Skeletal muscle tissue (tissue), 4 donors: ENCODE results near the gene SPATA2L. TPM values are rescaled to one million over a fixed set of nuclear protein-coding genes. Genes with fewer than 3 reads are reported as not detected.
"Not testable (repeated sequence)": the region's sequence is repeated elsewhere in the genome, so short reads cannot be mapped to it uniquely, and the experiment has no call there.

Experiments
- H3K27ac ChIP-seq: one replicate; pipeline ENCODE4 v1.7.0; 2013; ENCODE audit warnings: mild to moderate bottlenecking, low read depth, low read length, inconsistent platforms
- H3K27me3 ChIP-seq, 3 donors: one replicate each; pipeline ENCODE4 v1.7.0; 2013; ENCODE audit warnings: low read length in 3 of 3; ENCODE audit not compliant: control insufficient read depth in 3 of 3, insufficient read depth in 3 of 3
- H3K36me3 ChIP-seq, 3 donors: one replicate each; pipeline ENCODE4 v1.7.0; 2013; ENCODE audit warnings: low read length in 3 of 3; ENCODE audit not compliant: control insufficient read depth in 3 of 3, insufficient read depth in 3 of 3
- H3K4me1 ChIP-seq, 3 donors: one replicate each; pipeline ENCODE4 v1.7.0; 2013; ENCODE audit warnings: low read length in 3 of 3, mild to moderate bottlenecking in 3 of 3; ENCODE audit not compliant: control insufficient read depth in 3 of 3, insufficient read depth in 3 of 3
- H3K4me3 ChIP-seq, 3 donors: one replicate each; pipeline ENCODE4 v1.7.0; 2013; ENCODE audit warnings: low read length in 3 of 3
- H3K9ac ChIP-seq, 3 donors: one replicate each; pipeline ENCODE4 v1.7.0; 2013; ENCODE audit warnings: low read length in 3 of 3, mild to moderate bottlenecking in 3 of 3, moderate library complexity in 2 of 3, low read depth in 1 of 3
- H3K9me3 ChIP-seq, 3 donors: one replicate each; pipeline ENCODE4 v1.7.0; 2013; ENCODE audit warnings: low read length in 3 of 3; ENCODE audit not compliant: control insufficient read depth in 3 of 3
- total RNA-seq: library from RNA; depleted of rRNA; stranded (reverse); fragments of >200 nt; gene quantifications from one replicate; pipeline ENCODE4 v1.2.3, GENCODE V29; 2014
- donor health status: Osteomylitis.

SPATA2L gene
- total RNA-seq, 1 donor from 2014 or later, result 6.8 TPM

GRCh38 chr16:89697616-89698331 lies 3.7 kb downstream of the SPATA2L start:
- Histone ChIP-seq H3K4me1 (peaks cover 14 to 29% (median 23%) of the 10 kb centered on the region in 3 donors), H3K9me3 (no peaks in the 10 kb centered on the region), H3K9ac (peak overlapping the region in 1 of 3 donors; percentile 43), H3K27ac (no peak overlapping the region), H3K36me3 (peaks cover 7 to 24% (median 11%) of the 10 kb centered on the region in 3 donors), H3K27me3 (peaks cover 0 to 6% (median 4%) of the 10 kb centered on the region in 3 donors), H3K4me3 (no peak overlapping the region)

DNA sequence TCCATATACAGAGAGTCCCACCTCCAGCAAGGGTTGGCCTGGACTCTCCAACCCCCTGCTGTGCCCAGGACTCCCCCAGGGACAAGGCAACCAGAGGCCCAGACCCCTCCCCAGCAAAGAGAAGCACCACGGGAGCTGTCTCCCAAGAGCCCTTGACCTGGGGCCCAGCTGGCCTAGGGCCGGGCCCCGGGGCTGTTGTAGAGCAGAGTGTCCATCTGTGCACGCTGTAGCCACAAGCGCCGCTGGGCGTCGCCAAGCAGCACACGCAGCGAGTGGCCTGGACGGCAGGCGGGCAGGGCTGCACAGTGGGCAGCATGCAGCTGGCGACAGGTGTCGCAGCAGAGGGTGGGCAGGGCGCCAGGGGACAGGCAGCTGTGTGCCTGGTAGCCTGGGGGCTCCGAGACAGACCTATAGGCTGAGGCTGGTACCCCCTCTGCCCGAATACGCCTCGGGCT lies 4.3 kb downstream of the SPATA2L start:
- no peaks in the 10 kb centered on the region for H3K9me3 ChIP-seq
- no peak overlapping the region for H3K4me3 ChIP-seq
- no peak overlapping the region for H3K9ac ChIP-seq
- peaks cover 14 to 29% (median 23%) of the 10 kb centered on the region in 3 donors for H3K4me1 ChIP-seq
- H3K27ac ChIP-seq, result no peak overlapping the region
- peaks cover 0 to 6% (median 4%) of the 10 kb centered on the region in 3 donors for H3K27me3 ChIP-seq
- peaks cover 7 to 27% (median 11%) of the 10 kb centered on the region in 3 donors for H3K36me3 ChIP-seq

GRCh38 chr16:89696670-89697128 lies 4.8 kb downstream of the SPATA2L start:
- peaks cover 14 to 27% (median 18%) of the 10 kb centered on the region in 3 donors for H3K4me1 ChIP-seq
- no peak overlapping the region for H3K4me3 ChIP-seq
- H3K27ac ChIP-seq, result no peak overlapping the region
- no peaks in the 10 kb centered on the region for H3K9me3 ChIP-seq
- H3K27me3 ChIP-seq, result peaks cover 0 to 6% (median 4%) of the 10 kb centered on the region in 3 donors
- peaks cover 7 to 29% (median 14%) of the 10 kb centered on the region in 3 donors for H3K36me3 ChIP-seq
- H3K9ac ChIP-seq, result no peak overlapping the region

DNA sequence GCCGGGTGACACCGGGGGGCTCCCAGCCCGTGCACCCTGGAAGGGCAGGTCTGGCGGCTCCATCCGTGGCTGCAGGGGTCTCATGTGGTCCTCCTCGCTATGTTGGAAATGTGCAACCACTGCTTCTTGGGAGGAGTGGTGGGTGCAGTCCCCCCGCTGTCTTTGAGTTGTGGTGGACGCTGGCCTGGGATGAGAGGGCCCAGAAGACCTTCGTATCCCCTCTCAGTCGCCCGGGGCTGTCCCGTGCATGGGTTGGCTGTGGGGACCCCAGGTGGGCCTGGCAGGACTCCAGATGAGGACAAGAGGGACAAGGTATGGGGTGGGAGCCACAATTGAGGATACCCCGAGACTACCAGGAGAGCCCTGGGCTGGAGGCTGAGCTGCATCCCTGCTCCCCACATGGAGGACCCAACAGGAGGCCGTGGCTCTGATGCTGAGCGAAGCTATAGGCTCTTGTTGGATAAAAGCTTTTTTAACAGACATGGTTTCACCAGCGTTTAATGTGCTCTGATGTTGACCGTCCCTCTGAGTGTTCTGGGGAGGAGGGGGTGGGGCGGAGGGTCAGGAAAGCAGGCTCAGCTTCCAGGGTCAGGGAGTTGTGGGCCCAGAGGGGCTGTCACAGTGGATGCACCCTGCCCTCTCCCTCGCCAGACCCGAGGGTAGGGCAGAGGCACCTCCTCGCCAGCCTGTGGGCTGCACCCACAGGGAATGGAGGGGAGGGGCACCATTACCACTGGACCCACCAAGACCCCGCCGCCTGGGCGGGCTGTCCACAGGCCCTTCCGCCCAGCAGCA lies 5.4 kb downstream of the SPATA2L start:
- no peaks in the 10 kb centered on the region for H3K9me3 ChIP-seq
- no peak overlapping the region for H3K27ac ChIP-seq
- peaks cover 14 to 25% (median 17%) of the 10 kb centered on the region in 3 donors for H3K4me1 ChIP-seq
- H3K4me3 ChIP-seq, result no peak overlapping the region
- H3K36me3 ChIP-seq, result peaks cover 11 to 34% (median 21%) of the 10 kb centered on the region in 3 donors
- H3K27me3 ChIP-seq, result peaks cover 0 to 6% (median 4%) of the 10 kb centered on the region in 3 donors
- no peak overlapping the region for H3K9ac ChIP-seq

GRCh38 chr16:89695086-89695874 lies 6.2 kb downstream of the SPATA2L start:
- Histone ChIP-seq H3K27me3 (peaks cover 0 to 4% (median 0%) of the 10 kb centered on the region in 3 donors), H3K9ac (no peak overlapping the region), H3K4me3 (no peak overlapping the region), H3K27ac (no peak overlapping the region), H3K36me3 (peaks cover 14 to 40% (median 26%) of the 10 kb centered on the region in 3 donors), H3K9me3 (no peaks in the 10 kb centered on the region), H3K4me1 (peaks cover 6 to 17% (median 10%) of the 10 kb centered on the region in 3 donors)

DNA sequence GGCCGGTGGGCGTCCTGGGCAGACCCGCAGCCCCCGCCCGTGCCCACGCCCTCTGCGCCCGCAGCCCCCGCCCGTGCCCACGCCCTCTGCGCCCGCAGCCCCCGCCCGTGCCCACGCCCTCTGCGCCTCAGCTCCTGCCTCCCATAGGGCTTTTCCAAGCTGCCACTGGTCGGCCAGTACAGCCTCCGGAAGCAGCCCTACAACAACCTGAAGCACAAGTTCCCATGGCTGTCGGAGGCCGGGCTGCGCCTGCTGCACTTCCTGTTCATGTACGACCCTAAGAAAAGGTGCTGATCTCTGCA lies 6.8 kb downstream of the SPATA2L start:
- not testable (repeated sequence) for H3K4me3 ChIP-seq, H3K27ac ChIP-seq, H3K9me3 ChIP-seq, H3K27me3 ChIP-seq, H3K9ac ChIP-seq
- H3K36me3 ChIP-seq, result peaks cover 17 to 45% (median 26%) of the 10 kb centered on the region in 3 donors
- peaks cover under 1 to 12% (median 5%) of the 10 kb centered on the region in 3 donors for H3K4me1 ChIP-seq

DNA sequence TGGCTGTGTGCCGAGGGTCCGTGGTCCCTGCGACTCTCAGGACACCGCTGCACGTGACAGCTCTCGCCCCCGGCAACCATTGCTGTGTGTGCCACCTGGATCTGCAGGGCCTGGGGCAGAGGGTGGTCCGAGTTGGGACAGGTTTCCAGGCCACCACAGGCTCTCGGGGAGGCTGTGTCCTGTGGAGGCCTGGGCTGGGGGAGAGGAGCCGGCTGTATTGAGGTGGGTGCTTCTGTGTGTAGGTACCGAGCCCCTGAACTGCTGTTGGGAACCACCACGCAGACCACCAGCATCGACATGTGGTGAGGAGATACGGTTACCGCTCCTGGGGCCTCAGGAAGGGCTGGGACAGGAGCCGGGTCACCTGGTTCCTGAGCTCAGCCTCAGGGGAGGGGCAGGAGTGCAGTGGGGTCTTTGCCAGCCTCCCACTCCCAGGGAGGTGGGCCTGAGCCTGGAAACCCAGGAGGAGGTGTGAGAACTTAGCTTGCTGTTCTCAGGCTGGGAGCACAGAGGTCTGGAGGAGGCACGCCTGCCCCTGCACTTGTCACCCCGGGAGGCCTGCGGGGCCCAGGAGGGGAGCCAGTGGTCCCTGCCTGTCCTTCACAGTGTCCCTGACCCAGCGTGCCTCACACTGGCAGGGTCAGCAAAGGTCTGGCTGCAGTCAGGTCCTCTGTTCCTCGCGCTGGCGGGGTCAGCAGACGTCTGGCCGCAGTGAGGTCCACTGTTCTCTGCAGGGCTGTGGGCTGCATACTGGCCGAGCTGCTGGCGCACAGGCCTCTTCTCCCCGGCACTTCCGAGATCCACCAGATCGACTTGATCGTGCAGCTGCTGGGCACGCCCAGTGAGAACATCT lies 7.3 kb downstream of the SPATA2L start:
- Histone ChIP-seq H3K9ac (no peak overlapping the region), H3K4me1 (peaks cover 0 to 10% (median 5%) of the 10 kb centered on the region in 3 donors), H3K27ac (no peak overlapping the region), H3K9me3 (no peaks in the 10 kb centered on the region), H3K36me3 (peaks cover 19 to 45% (median 27%) of the 10 kb centered on the region in 3 donors), H3K4me3 (no peak overlapping the region), H3K27me3 (peaks cover 0 to 4% (median 0%) of the 10 kb centered on the region in 3 donors)

- Histone ChIP-seq H3K36me3 (peaks cover 19 to 45% (median 29%) of the 10 kb centered on the region in 3 donors), H3K9me3 (no peaks in the 10 kb centered on the region)
Observed at GRCh38 chr16:89693289-89693731, 8.2 kb downstream of the SPATA2L start.

More at GRCh38 chr16:89693289-89693731, 8.2 kb downstream of the SPATA2L start:
- Histone ChIP-seq H3K4me3 (no peak overlapping the region), H3K27me3 (peaks cover 0 to 4% (median 0%) of the 10 kb centered on the region in 3 donors), H3K9ac (no peak overlapping the region), H3K4me1 (peaks cover 0 to 12% (median 8%) of the 10 kb centered on the region in 3 donors), H3K27ac (no peak overlapping the region)
